OCI-LY7 (cell line): ENCODE measurements around the gene AURKAIP1. TPM values are rescaled to one million over a fixed set of nuclear protein-coding genes. Genes with fewer than 3 reads are reported as not detected.
"Not testable (repeated sequence)": the region's sequence is repeated elsewhere in the genome, so short reads cannot be mapped to it uniquely, and the experiment has no call there.

Experiments
- BruUV-seq: library from RNA; stranded (reverse); fragments of 400-500 nt; replicated peaks from 2 replicates; lab custom pipeline; 2021; lab: Mats Ljungman, UMichigan
- CTCF ChIA-PET: fragments of 300-600 bp; sonication (Branson Sonifier 250); formaldehyde crosslinking; loops from one replicate; lab custom pipeline; 2022; ENCODE audit warnings: antibody characterized with exemption; ENCODE audit not compliant: unreplicated experiment; lab: Charles Lee
- POLR2A ChIA-PET: fragments of 300-600 bp; sonication (Branson Sonifier 250); formaldehyde crosslinking; loops from one replicate; lab custom pipeline; 2022; ENCODE audit warnings: antibody characterized with exemption; lab: Charles Lee
- DNase-seq: peaks from one replicate; pipeline ENCODE4 v3.0.0-alpha.2; 2015; ENCODE audit warnings: low spot score
- H2AFZ ChIP-seq: fragments of 200-600 bp; sonication (generic), shearing (Covaris generic); 2 replicates; pipeline ENCODE4 v1.6.1; 2014; ENCODE audit warnings: mild to moderate bottlenecking, antibody characterized with exemption, low read length, moderate library complexity
- H3K27ac ChIP-seq: fragments of 200-600 bp; sonication (generic); 2 replicates; pipeline ENCODE4 v1.5.1; 2014; ENCODE audit warnings: mixed run types, low read depth, mild to moderate bottlenecking, moderate library complexity, low read length, inconsistent platforms; ENCODE audit not compliant: poor library complexity, severe bottlenecking
- H3K36me3 ChIP-seq: fragments of 200-600 bp; sonication (generic); 2 replicates; pipeline ENCODE4 v1.6.1; 2014; ENCODE audit warnings: mild to moderate bottlenecking, antibody characterized with exemption, low read length, moderate library complexity, mixed read lengths; ENCODE audit not compliant: insufficient read depth
- H3K4me1 ChIP-seq: fragments of 200-600 bp; sonication (generic); 2 replicates; pipeline ENCODE4 v1.5.1; 2014; ENCODE audit warnings: mild to moderate bottlenecking, low read length; ENCODE audit not compliant: insufficient read depth, poor library complexity, severe bottlenecking
- H3K4me2 ChIP-seq: fragments of 200-600 bp; sonication (generic); 2 replicates; pipeline ENCODE4 v1.6.1; 2014; ENCODE audit warnings: mild to moderate bottlenecking, low read length
- H3K4me3 ChIP-seq: fragments of 200-600 bp; sonication (generic); 2 replicates; pipeline ENCODE4 v1.5.1; 2014; ENCODE audit warnings: mild to moderate bottlenecking, low read depth, low read length; ENCODE audit not compliant: poor library complexity, severe bottlenecking
- H3K79me2 ChIP-seq: fragments of 200-600 bp; sonication (generic); 2 replicates; pipeline ENCODE4 v1.6.1; 2016; ENCODE audit warnings: low read depth, mild to moderate bottlenecking, low read length, moderate library complexity, mixed read lengths; ENCODE audit not compliant: insufficient read depth
- H3K9me2 ChIP-seq: fragments of 200-600 bp; sonication (generic); 2 replicates; pipeline ENCODE4 v1.6.1; 2016; ENCODE audit warnings: mild to moderate bottlenecking, low read length, mixed read lengths; ENCODE audit not compliant: insufficient read depth
- H3K9me3 ChIP-seq: fragments of 200-600 bp; sonication (generic); 2 replicates; pipeline ENCODE4 v1.6.1; 2014; ENCODE audit warnings: mild to moderate bottlenecking, mixed run types, low read length, mixed read lengths
- H4K20me1 ChIP-seq: fragments of 200-600 bp; sonication (generic); 2 replicates; pipeline ENCODE4 v1.6.1; 2014; ENCODE audit warnings: mild to moderate bottlenecking, antibody characterized with exemption, low read length, moderate library complexity, mixed read lengths; ENCODE audit not compliant: insufficient read depth
- CTCF ChIP-seq: fragments of 200-600 bp; sonication (generic); conservative IDR thresholded peaks from 2 replicates; pipeline ENCODE4 v1.5.1; 2014; ENCODE audit warnings: mild to moderate bottlenecking, antibody characterized with exemption, low read length, moderate library complexity, mixed read lengths
- EZH2phosphoT487 ChIP-seq: fragments of 200-600 bp; sonication (generic); IDR thresholded peaks from 2 replicates; pipeline ENCODE4 v1.6.1; 2018; ENCODE audit warnings: low read depth, borderline replicate concordance, mild to moderate bottlenecking, mixed run types, antibody characterized with exemption, low read length, moderate library complexity, mixed read lengths
- intact Hi-C: fragments of 100-400 bp; cut with micrococcal nuclease; formaldehyde crosslinking; loops from one replicate; pipeline ENCODE4 v1.10.0; 2022; ENCODE audit not compliant: unreplicated experiment
- total RNA-seq, 2 experiments: library from RNA; depleted of rRNA in 1 of 2; stranded (reverse); fragments of >200 nt in 1 of 2; shearing (Covaris generic) in 1 of 2; gene quantifications; 2 replicates each; pipeline ENCODE4 v1.2.3, GENCODE V29; 2014 to 2022

AURKAIP1 gene
- total RNA-seq, 2 experiments from 2014 or later, result 163 to 172 TPM

DNA sequence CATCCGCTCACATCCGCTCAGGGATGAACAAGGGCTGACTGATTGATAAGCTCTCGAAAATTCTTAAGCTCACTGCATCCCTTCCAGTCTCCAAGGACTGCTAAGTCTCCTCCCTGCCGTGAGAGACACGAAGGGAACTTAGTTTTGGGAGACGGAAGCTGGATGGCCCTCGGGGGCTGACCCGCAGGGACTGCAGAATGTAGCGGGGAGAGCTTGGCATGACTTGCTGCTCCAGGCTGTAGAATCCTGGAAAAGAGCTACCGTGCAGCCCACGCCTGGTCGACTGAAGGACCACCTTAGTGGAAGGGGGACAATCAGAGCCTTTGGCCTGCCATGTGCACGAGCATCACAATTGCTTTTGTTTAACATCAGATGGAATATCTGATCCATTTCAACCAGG lies 40.7 kb upstream of the AURKAIP1 start:
- H3K4me2 ChIP-seq, result no peak overlapping the region
- no TSS peak for BruUV-seq
- H3K79me2 ChIP-seq, result no peaks in the 10 kb centered on the region
- ChIA-PET CTCF (no interaction called here), POLR2A (no interaction called here)
- H3K36me3 ChIP-seq, result no peaks in the 10 kb centered on the region
- H3K27ac ChIP-seq, result no peak overlapping the region
- no peaks in the 10 kb centered on the region for H3K4me1 ChIP-seq
- no peak for DNase-seq
- H3K4me3 ChIP-seq, result no peak overlapping the region
- H3K9me3 ChIP-seq, result no peaks in the 10 kb centered on the region
- H4K20me1 ChIP-seq, result no peaks in the 10 kb centered on the region
- intact Hi-C loops, result no loop called here
- no peak overlapping the region for H2AFZ ChIP-seq
- TF ChIP-seq EZH2phosphoT487, result no peak
- no peak for TF ChIP-seq CTCF
- no peaks in the 10 kb centered on the region for H3K9me2 ChIP-seq

DNA sequence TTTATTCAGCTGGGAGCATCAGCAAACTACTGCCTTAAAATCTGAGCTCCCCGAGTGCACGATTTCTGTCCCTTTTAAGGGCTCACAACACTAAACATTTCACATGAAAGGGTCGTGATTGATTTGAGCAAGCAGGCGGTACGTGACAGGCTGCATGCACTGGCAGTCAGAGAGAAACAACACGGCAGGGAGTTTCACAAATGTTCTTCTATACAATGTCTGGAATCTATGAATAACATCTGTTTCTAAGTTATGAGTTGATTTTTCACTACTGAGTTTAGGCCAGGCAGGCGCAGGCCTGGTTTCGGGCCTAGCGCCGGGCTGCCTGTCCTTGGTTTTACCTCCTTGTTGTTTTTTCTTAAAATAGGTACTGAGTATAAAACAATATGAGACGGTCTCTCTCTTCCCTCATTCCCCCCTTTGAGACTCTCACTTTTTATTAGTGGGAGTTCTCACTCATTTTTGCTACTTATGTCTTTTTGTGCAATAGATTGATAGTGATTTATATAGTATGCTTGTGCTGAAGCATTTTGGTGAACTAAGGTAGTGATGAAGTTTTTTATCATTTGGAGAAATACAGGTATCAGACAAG lies 37.4 kb upstream of the AURKAIP1 start:
- BruUV-seq, intact Hi-C loops, H2AFZ ChIP-seq, H3K9me3 ChIP-seq, CTCF ChIA-PET, H3K27ac ChIP-seq, H3K9me2 ChIP-seq, DNase-seq, H3K4me2 ChIP-seq, H3K4me3 ChIP-seq, H4K20me1 ChIP-seq, H3K4me1 ChIP-seq, POLR2A ChIA-PET: not testable (repeated sequence)
- Histone ChIP-seq H3K79me2 (peaks cover 22% of the 10 kb centered on the region), H3K36me3 (peaks cover 16% of the 10 kb centered on the region)

- TF ChIP-seq EZH2phosphoT487 (no peak), CTCF (no peak)
- intact Hi-C loops, result no loop called here
- Histone ChIP-seq H3K4me3 (no peak overlapping the region), H3K4me2 (no peak overlapping the region), H3K4me1 (peaks cover 7% of the 10 kb centered on the region), H4K20me1 (peaks cover 6% of the 10 kb centered on the region), H3K9me3 (no peaks in the 10 kb centered on the region), H3K36me3 (peaks cover 19% of the 10 kb centered on the region), H3K9me2 (no peaks in the 10 kb centered on the region), H3K79me2 (peaks cover 28% of the 10 kb centered on the region), H2AFZ (no peak overlapping the region), H3K27ac (no peak overlapping the region)
- no TSS peak for BruUV-seq
- CTCF ChIA-PET, result no interaction called here
- POLR2A ChIA-PET, result no interaction called here
- DNase-seq, result no peak
Observed at GRCh38 chr1:1411626-1412025, 36.6 kb upstream of the AURKAIP1 start.

DNA sequence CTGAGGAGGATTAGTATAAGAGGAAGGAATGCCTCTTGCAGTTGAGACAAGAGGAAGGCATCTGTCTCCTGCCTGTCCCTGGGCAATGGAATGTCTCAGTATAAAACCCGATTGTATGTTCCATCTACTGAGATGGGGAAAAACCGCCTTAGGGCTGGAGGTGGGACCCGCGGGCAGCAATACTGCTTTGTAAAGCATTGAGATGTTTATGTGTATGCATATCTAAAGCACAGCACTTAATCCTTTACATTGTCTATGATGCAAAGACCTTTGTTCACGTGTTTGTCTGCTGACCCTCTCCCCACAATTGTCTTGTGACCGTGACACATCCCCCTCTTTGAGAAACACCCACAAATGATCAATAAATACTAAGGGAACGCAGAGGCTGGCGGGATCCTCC lies 35.2 kb upstream of the AURKAIP1 start:
- DNase-seq, H3K4me3 ChIP-seq, intact Hi-C loops, H4K20me1 ChIP-seq, H2AFZ ChIP-seq, CTCF ChIA-PET, H3K4me2 ChIP-seq, H3K27ac ChIP-seq, POLR2A ChIA-PET, H3K9me2 ChIP-seq, H3K9me3 ChIP-seq: not testable (repeated sequence)
- Histone ChIP-seq H3K79me2 (peaks cover 42% of the 10 kb centered on the region), H3K36me3 (peaks cover 33% of the 10 kb centered on the region), H3K4me1 (peaks cover 18% of the 10 kb centered on the region)
- TSS peak; percentile 51 for BruUV-seq
